PC-3 (cell line): ENCODE measurements around the gene PPP2R3B. TPM values are rescaled to one million over a fixed set of nuclear protein-coding genes. Genes with fewer than 3 reads are reported as not detected.

ENCODE experiments used
- ATAC-seq: fragments of 200-7000 bp; cut with Tn5 transposase; 2 replicates; pipeline ENCODE4 v1.9.1; 2020; ENCODE audit warnings: mild to moderate bottlenecking, moderate library complexity
- Bru-seq: library from RNA; stranded (reverse); fragments of 400-500 nt; gene quantifications from one replicate; lab custom pipeline; 2021; lab: Mats Ljungman, UMichigan
- BruChase-seq, 2 experiments: library from RNA; stranded (reverse); fragments of 400-500 nt; gene quantifications; one replicate each; lab custom pipeline; 2021; lab: Mats Ljungman, UMichigan
- BruUV-seq: library from RNA; stranded (reverse); fragments of 400-500 nt; replicated peaks from 2 replicates; lab custom pipeline; 2021; lab: Mats Ljungman, UMichigan
- CTCF ChIA-PET: fragments of 300-600 bp; sonication (Branson Sonifier 250); formaldehyde crosslinking; loops from one replicate; lab custom pipeline; 2022; ENCODE audit warnings: antibody characterized with exemption; lab: Charles Lee
- POLR2A ChIA-PET: fragments of 300-600 bp; sonication (Branson Sonifier 250); formaldehyde crosslinking; loops from one replicate; lab custom pipeline; 2022; ENCODE audit warnings: antibody characterized with exemption; ENCODE audit not compliant: unreplicated experiment; lab: Charles Lee
- DNase-seq: peaks from one replicate; pipeline ENCODE4 v3.0.0-alpha.2; 2015
- H2AFZ ChIP-seq: fragments of 300-600 bp; sonication (generic); 2 replicates; pipeline ENCODE4 v1.6.0; 2016; ENCODE audit warnings: antibody characterized with exemption, low read length
- H3F3A ChIP-seq: fragments of 300-600 bp; sonication (generic); one replicate; pipeline ENCODE4 v1.6.0; 2017; ENCODE audit warnings: antibody characterized with exemption, low read length, control low read depth, mild to moderate bottlenecking; ENCODE audit not compliant: unreplicated experiment
- H3K27ac ChIP-seq: fragments of 300-600 bp; sonication (generic); 2 replicates; pipeline ENCODE4 v1.5.1; 2016; ENCODE audit warnings: mild to moderate bottlenecking, low read length
- H3K27me3 ChIP-seq: fragments of 300-600 bp; sonication (generic); 2 replicates; pipeline ENCODE4 v1.6.1; 2016; ENCODE audit warnings: low read length, mixed read lengths
- H3K36me3 ChIP-seq: fragments of 300-600 bp; sonication (generic); 2 replicates; pipeline ENCODE4 v1.6.1; 2016; ENCODE audit warnings: low read depth, mixed run types, low read length, mixed read lengths
- H3K4me1 ChIP-seq: fragments of 300-600 bp; sonication (generic); 2 replicates; pipeline ENCODE4 v1.5.1; 2016; ENCODE audit warnings: low read length; ENCODE audit not compliant: insufficient read depth
- H3K4me2 ChIP-seq: fragments of 300-600 bp; sonication (generic); 2 replicates; pipeline ENCODE4 v1.6.0; 2016; ENCODE audit warnings: low read length
- H3K4me3 ChIP-seq: fragments of 300-600 bp; sonication (generic); 2 replicates; pipeline ENCODE4 v1.5.1; 2016; ENCODE audit warnings: mild to moderate bottlenecking, low read length, mixed read lengths
- H3K79me2 ChIP-seq: fragments of 300-600 bp; sonication (generic); 2 replicates; pipeline ENCODE4 v1.6.1; 2017; ENCODE audit warnings: low read length, mixed read lengths
- H3K9ac ChIP-seq: fragments of 300-600 bp; sonication (generic); 2 replicates; pipeline ENCODE4 v1.6.0; 2016; ENCODE audit warnings: mild to moderate bottlenecking, low read length
- H3K9me2 ChIP-seq: fragments of 300-600 bp; sonication (generic); replicated peaks from 2 replicates; pipeline ENCODE4 v1.6.1; 2016; ENCODE audit warnings: mixed run types, low read length, mixed read lengths
- H3K9me3 ChIP-seq: fragments of 300-600 bp; sonication (generic); 2 replicates; pipeline ENCODE4 v1.6.1; 2016; ENCODE audit warnings: low read length, mixed read lengths
- H4K20me1 ChIP-seq: fragments of 300-600 bp; sonication (generic); 2 replicates; pipeline ENCODE4 v1.6.1; 2016; ENCODE audit warnings: low read length, mixed read lengths
- CTCF ChIP-seq: fragments of 300-600 bp; sonication (generic); conservative IDR thresholded peaks from 2 replicates; pipeline ENCODE4 v1.5.1; 2017; ENCODE audit warnings: antibody characterized with exemption, low read depth, mild to moderate bottlenecking, low read length
- EZH2 ChIP-seq: fragments of 300-600 bp; sonication (generic); IDR thresholded peaks from one replicate; pipeline ENCODE4 v1.6.1; 2017; ENCODE audit warnings: antibody characterized with exemption, mild to moderate bottlenecking, low read length; ENCODE audit not compliant: unreplicated experiment
- EZH2phosphoT487 ChIP-seq: fragments of 300-600 bp; sonication (generic); IDR thresholded peaks from 2 replicates; pipeline ENCODE4 v1.6.1; 2018; ENCODE audit warnings: mild to moderate bottlenecking, antibody characterized with exemption, low read length, borderline replicate concordance
- intact Hi-C: fragments of 100-400 bp; cut with micrococcal nuclease; formaldehyde crosslinking; loops from 2 replicates; pipeline ENCODE4 v1.9.0; 2023
- long read RNA-seq: library from polyadenylated mRNA; unstranded; transcript quantifications from one replicate; pipeline ENCODE4 v2.0.0, GENCODE V29; 2021; ENCODE audit not compliant: unreplicated experiment
- total RNA-seq: library from RNA; depleted of rRNA; stranded (reverse); fragments of >200 nt; gene quantifications from 2 replicates; pipeline ENCODE4 v1.2.3, GENCODE V29; 2014; rRNA removed

PPP2R3B gene
- total RNA-seq (35.2 and 35.4 TPM in 2 replicates), Bru-seq, nascent RNA (percentile 46 among the genes with signal in this experiment), BruChase-seq, experiment 1, labeled RNA remaining after a 6-hour chase (percentile 46 among the genes with signal in this experiment), BruChase-seq, experiment 2, labeled RNA remaining after a 2-hour chase (percentile 41 among the genes with signal in this experiment)
- long read RNA-seq, transcript PPP2R3B-202 (13 exons, 2,151 nt), result major isoform, 31 of 96 reads
- long read RNA-seq, partial matches to known transcripts, result 25 of 96 reads
- long read RNA-seq, other reads (novel, unspliced or antisense), result 37 of 96 reads

GRCh38 chrX:386768-387575, at the start of gene PPP2R3B:
PPP2R3B (minus strand) TSS chrX:386907; CDS start chrX:386691, 216 bp downstream.
- Histone ChIP-seq H3K27ac (peak within 1 kb of the TSS; percentile 94), H3K36me3 (no peaks in the 10 kb centered on the region), H3K9me3 (no peaks in the 10 kb centered on the region), H3K4me1 (0 out of 2 replicates have a peak, but pooled peaks cover 4% of the 10 kb centered on the region), H3K4me2 (peak within 1 kb of the TSS; percentile 84), H4K20me1 (no peaks in the 10 kb centered on the region), H3K4me3 (peak within 1 kb of the TSS; percentile 91), H2AFZ (peak within 1 kb of the TSS; percentile 97), H3K27me3 (no peaks in the 10 kb centered on the region), H3K9me2 (no peaks in the 10 kb centered on the region), H3F3A (no peaks in the 10 kb centered on the region), H3K9ac (peak within 1 kb of the TSS; percentile 100), H3K79me2 (no peaks in the 10 kb centered on the region)
- DNase-seq (peak; percentile 95), ATAC-seq (peak; percentile 94)
- ChIA-PET POLR2A (no interaction called here), CTCF (no interaction called here)
- TF ChIP-seq EZH2, result no peak
- BruUV-seq, result no TSS peak
- intact Hi-C loops, result no loop called here

GRCh38 chrX:435536-436122, 48.9 kb upstream of the PPP2R3B start:
- no peaks in the 10 kb centered on the region for H3K36me3 ChIP-seq
- POLR2A ChIA-PET, result no interaction called here

More at GRCh38 chrX:435536-436122, 48.9 kb upstream of the PPP2R3B start:
- TF ChIP-seq EZH2 (no peak), CTCF (no peak), EZH2phosphoT487 (no peak)
- Histone ChIP-seq H2AFZ (no peak overlapping the region), H3K27ac (no peak overlapping the region), H3F3A (no peaks in the 10 kb centered on the region), H3K79me2 (no peaks in the 10 kb centered on the region), H3K4me2 (no peak overlapping the region), H3K9me2 (no peaks in the 10 kb centered on the region), H3K9ac (no peak overlapping the region), H3K4me1 (no peaks in the 10 kb centered on the region), H3K27me3 (no peaks in the 10 kb centered on the region), H3K4me3 (no peak overlapping the region), H3K9me3 (no peaks in the 10 kb centered on the region), H4K20me1 (no peaks in the 10 kb centered on the region)
- no TSS peak for BruUV-seq
- intact Hi-C loops, result no loop called here
- DNase-seq, result no peak
- ATAC-seq, result no peak
- CTCF ChIA-PET, result no interaction called here
